HEK293 (cell line): ENCODE data around the gene RPUSD1.

ENCODE experiments used
- CTCF ChIA-PET: fragments of 350-600 bp; formaldehyde crosslinking; extraction: SDS; loops from one replicate; lab custom pipeline; 2021; ENCODE audit warnings: antibody characterized with exemption; lab: Yijun Ruan, JAX
- POLR2A ChIA-PET: fragments of 300-600 bp; formaldehyde crosslinking; extraction: SDS; loops from one replicate; lab custom pipeline; 2020; ENCODE audit warnings: antibody characterized with exemption, inconsistent platforms; lab: Yijun Ruan, JAX
- H3K27ac ChIP-seq: fragments of 200-500 bp; sonication (Bioruptor generic); 2 replicates; pipeline ENCODE4 v1.5.1; 2014; ENCODE audit warnings: low read depth, low read length, control low read depth, inconsistent platforms; ENCODE audit errors: extremely low read depth
- H3K36me3 ChIP-seq, 2 experiments: fragments of 200-500 bp in 1 of 2; sonication (Bioruptor generic) in 1 of 2; 1 replicate in 1 of 2; 2 replicates in 1 of 2; pipeline ENCODE4 v1.5.1; 2014 to 2017; ENCODE audit warnings: inconsistent platforms in 2 of 2, low read length in 2 of 2; ENCODE audit not compliant: control insufficient read depth in 2 of 2, insufficient read depth in 1 of 2
- H3K4me1 ChIP-seq: fragments of 200-500 bp; sonication (Bioruptor generic); 2 replicates; pipeline ENCODE4 v1.5.1; 2014; ENCODE audit warnings: mild to moderate bottlenecking, low read length, inconsistent platforms; ENCODE audit not compliant: control insufficient read depth, insufficient read depth
- H3K4me3 ChIP-seq: 2 replicates; pipeline ENCODE4 v1.5.1; 2011; ENCODE audit warnings: low read depth, mild to moderate bottlenecking, control low read depth, low read length, moderate library complexity
- H3K9me3 ChIP-seq: fragments of 200-500 bp; sonication (Bioruptor generic); 2 replicates; pipeline ENCODE4 v1.5.1; 2014; ENCODE audit warnings: low read depth, low read length, inconsistent platforms; ENCODE audit not compliant: control insufficient read depth, insufficient read depth
- BCL11B ChIP-seq: fragments of 450-650 bp; formaldehyde crosslinking; IDR thresholded peaks from 2 replicates; pipeline ENCODE4 v1.5.1; 2016; ENCODE audit warnings: low read depth, missing biosample characterization, missing genetic modification characterization
- HOXD13 ChIP-seq: sonication (generic); formaldehyde crosslinking; IDR thresholded peaks from 2 replicates; pipeline ENCODE4 v1.8.0; 2022; ENCODE audit warnings: missing genetic modification reagents, borderline replicate concordance
- OVOL3 ChIP-seq: fragments of 450-650 bp; formaldehyde crosslinking; IDR thresholded peaks from 2 replicates; pipeline ENCODE4 v1.5.1; 2016; ENCODE audit warnings: missing biosample characterization, missing genetic modification characterization
- REST ChIP-seq: fragments of 450-650 bp; formaldehyde crosslinking; IDR thresholded peaks from 2 replicates; pipeline ENCODE4 v1.5.1; 2016; ENCODE audit warnings: missing biosample characterization, missing genetic modification characterization
- SCRT2 ChIP-seq: fragments of 450-650 bp; formaldehyde crosslinking; IDR thresholded peaks from 2 replicates; pipeline ENCODE4 v1.5.1; 2016; ENCODE audit warnings: missing biosample characterization, missing genetic modification characterization
- ZNF24 ChIP-seq: fragments of 450-650 bp; formaldehyde crosslinking; IDR thresholded peaks from 2 replicates; pipeline ENCODE4 v1.5.1; 2016; ENCODE audit warnings: missing biosample characterization, missing genetic modification characterization
- ZNF341 ChIP-seq: fragments of 450-650 bp; formaldehyde crosslinking; IDR thresholded peaks from 2 replicates; pipeline ENCODE4; 2016; ENCODE audit warnings: low read depth, missing biosample characterization, missing genetic modification characterization
- ZNF362 ChIP-seq: fragments of 450-650 bp; formaldehyde crosslinking; IDR thresholded peaks from 2 replicates; pipeline ENCODE4 v1.5.1; 2016; ENCODE audit warnings: missing biosample characterization, missing genetic modification characterization
- ZNF404 ChIP-seq: fragments of 450-650 bp; formaldehyde crosslinking; IDR thresholded peaks from 2 replicates; pipeline ENCODE4 v1.5.1; 2017; ENCODE audit warnings: missing biosample characterization, missing genetic modification characterization
- ZNF513 ChIP-seq: fragments of 450-650 bp; IDR thresholded peaks from 2 replicates; pipeline ENCODE4 v1.5.1; 2018; ENCODE audit warnings: missing biosample characterization, missing genetic modification characterization
- ZNF548 ChIP-seq: fragments of 450-650 bp; formaldehyde crosslinking; IDR thresholded peaks from 2 replicates; pipeline ENCODE4 v1.5.1; 2016; ENCODE audit warnings: missing biosample characterization, missing genetic modification characterization
- ZNF549 ChIP-seq: fragments of 450-650 bp; IDR thresholded peaks from 2 replicates; pipeline ENCODE4 v1.5.1; 2018; ENCODE audit warnings: missing biosample characterization, missing genetic modification characterization, mild to moderate bottlenecking, inconsistent platforms, moderate library complexity
- ZNF645 ChIP-seq: fragments of 450-650 bp; formaldehyde crosslinking; IDR thresholded peaks from 2 replicates; pipeline ENCODE4; 2016; ENCODE audit warnings: missing biosample characterization, missing genetic modification characterization
- ZNF704 ChIP-seq: fragments of 450-650 bp; formaldehyde crosslinking; IDR thresholded peaks from 2 replicates; pipeline ENCODE4 v1.5.1; 2016; ENCODE audit warnings: missing biosample characterization, missing genetic modification characterization
- ZNF707 ChIP-seq: fragments of 450-650 bp; formaldehyde crosslinking; IDR thresholded peaks from 2 replicates; pipeline ENCODE4 v1.5.1; 2016; ENCODE audit warnings: missing biosample characterization, missing genetic modification characterization

Gene RPUSD1

GRCh38 chr16:774086-775001 is 13.8 kb downstream of the RPUSD1 start:
- Histone ChIP-seq H3K4me3 (no peak overlapping the region), H3K36me3 (no peaks in the 10 kb centered on the region), H3K4me1 (no peaks in the 10 kb centered on the region), H3K9me3 (no peaks in the 10 kb centered on the region), H3K27ac (no peak overlapping the region)
- ChIA-PET POLR2A (interaction anchor here (1.2 kb wide), 1 partner anchor 391 kb away, joined by 4 read pairs; no protein-coding TSS in a partner anchor), CTCF (no interaction called here)
- TF ChIP-seq ZNF513 (tag by site-specific recombination), result no peak
- TF ChIP-seq BCL11B, result peak; percentile 84
- no peak for TF ChIP-seq ZNF704 (tag by site-specific recombination)

- CTCF ChIA-PET, result interaction anchor here (1.1 to 1.4 kb wide), 2 partner anchors 12 to 60 kb away, joined by 4 to 6 read pairs; no protein-coding TSS in a partner anchor
Observed at GRCh38 chr16:772959-773358, 15.2 kb downstream of the RPUSD1 start.

GRCh38 chr16:770411-770810 is 17.8 kb downstream of the RPUSD1 start:
- ChIA-PET CTCF (interaction anchor here (0.6 to 1.6 kb wide), 4 partner anchors 14 to 60 kb away, joined by 3 to 4 read pairs (median 3); no protein-coding TSS in a partner anchor), POLR2A (no interaction called here)
- H3K36me3 ChIP-seq, result no peaks in the 10 kb centered on the region
- no peak overlapping the region for H3K4me3 ChIP-seq
- no peaks in the 10 kb centered on the region for H3K9me3 ChIP-seq
- no peaks in the 10 kb centered on the region for H3K4me1 ChIP-seq
- TF ChIP-seq ZNF707 (no peak), ZNF548 (tag by site-specific recombination) (no peak), ZNF341 (tag by site-specific recombination) (no peak), ZNF549 (tag by site-specific recombination) (no peak), REST (tag by site-specific recombination) (no peak), ZNF404 (tag by site-specific recombination) (no peak), ZNF362 (no peak), HOXD13 (CRISPR knock-in tag) (no peak), ZNF645 (no peak), OVOL3 (tag by site-specific recombination) (no peak)
- no peak overlapping the region for H3K27ac ChIP-seq

More at GRCh38 chr16:772959-773358, 15.2 kb downstream of the RPUSD1 start:
- no peaks in the 10 kb centered on the region for H3K9me3 ChIP-seq
- H3K27ac ChIP-seq, result no peak overlapping the region
- POLR2A ChIA-PET, result interaction anchor here (0.6 to 1.2 kb wide), 3 partner anchors 10 to 393 kb away, joined by 3 to 5 read pairs (median 4); no protein-coding TSS in a partner anchor
- no peak overlapping the region for H3K4me3 ChIP-seq
- H3K4me1 ChIP-seq, result no peaks in the 10 kb centered on the region
- no peak for TF ChIP-seq ZNF24
- peak; percentile 64; the same call in 1 of the 2 replicates for TF ChIP-seq SCRT2 (tag by site-specific recombination)
- H3K36me3 ChIP-seq, result no peaks in the 10 kb centered on the region
